ENCODE results near the gene DHRS12.

The DHRS12 gene

DNA sequence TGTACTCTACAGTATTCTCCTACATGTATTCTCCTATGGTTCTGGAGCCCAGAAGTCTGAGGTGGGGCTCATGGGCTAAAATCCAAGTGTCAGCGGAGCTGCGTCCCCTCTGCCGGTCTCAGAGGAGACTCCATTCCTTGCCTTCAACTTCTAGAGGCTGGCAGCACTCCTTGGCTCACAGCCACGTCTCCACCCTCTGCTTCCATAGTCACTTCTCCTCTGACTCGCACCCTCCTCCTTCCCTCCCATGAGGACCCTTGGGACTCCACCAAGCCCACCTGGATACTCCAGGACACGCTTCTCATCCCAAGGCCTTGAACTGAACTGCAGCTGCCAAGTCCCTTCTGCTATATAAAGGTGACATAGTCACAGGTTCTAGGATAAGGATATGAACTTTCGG, 27.8 kb downstream of the DHRS12 start:
- Histone ChIP-seq H3K9ac (no peak overlapping the region), H4K20me1 (no peaks in the 10 kb centered on the region), H3K4me1 (0 out of 2 replicates have a peak, but pooled peaks cover 5% of the 10 kb centered on the region), H3K4me2 (no peak overlapping the region), H3K27ac (no peak overlapping the region), H3K27me3 (no peaks in the 10 kb centered on the region), H3K4me3 (no peak overlapping the region), H3K9me3 (no peaks in the 10 kb centered on the region), H3K36me3 (no peaks in the 10 kb centered on the region)
- no peak for TF ChIP-seq Cebpa-rat (IDR thresholded peaks at IDR 0.05)

DNA sequence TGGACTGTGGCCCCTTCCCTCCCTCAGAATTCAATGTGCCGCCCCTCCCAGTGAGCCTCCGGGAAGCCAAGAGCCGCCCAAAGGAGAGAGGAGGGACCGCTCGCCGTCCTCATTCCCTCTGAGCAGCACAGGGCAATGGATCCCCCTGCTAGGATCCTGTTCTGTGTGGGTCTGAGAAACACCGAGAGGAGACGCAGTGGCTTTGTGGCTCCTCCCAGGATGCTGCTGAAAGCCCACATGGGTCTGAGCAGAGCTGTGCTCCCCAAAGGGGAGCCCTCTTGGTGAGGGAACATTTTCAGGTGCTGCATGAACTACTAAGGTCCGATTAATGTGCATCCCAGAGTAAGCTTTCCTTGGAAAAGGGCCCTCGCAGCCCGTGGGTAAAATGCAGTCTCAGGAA, 30.4 kb downstream of the DHRS12 start:
- H3K9ac ChIP-seq = no peak overlapping the region
- no peak overlapping the region for H3K27ac ChIP-seq
- H3K36me3 ChIP-seq = no peaks in the 10 kb centered on the region
- no peaks in the 10 kb centered on the region for H3K9me3 ChIP-seq
- no peak overlapping the region for H3K4me2 ChIP-seq
- TF ChIP-seq Cebpa-rat (IDR thresholded peaks at IDR 0.05) = no peak
- no peaks in the 10 kb centered on the region for H3K4me1 ChIP-seq
- no peaks in the 10 kb centered on the region for H4K20me1 ChIP-seq
- H3K4me3 ChIP-seq = no peak overlapping the region
- H3K27me3 ChIP-seq = no peaks in the 10 kb centered on the region

DNA sequence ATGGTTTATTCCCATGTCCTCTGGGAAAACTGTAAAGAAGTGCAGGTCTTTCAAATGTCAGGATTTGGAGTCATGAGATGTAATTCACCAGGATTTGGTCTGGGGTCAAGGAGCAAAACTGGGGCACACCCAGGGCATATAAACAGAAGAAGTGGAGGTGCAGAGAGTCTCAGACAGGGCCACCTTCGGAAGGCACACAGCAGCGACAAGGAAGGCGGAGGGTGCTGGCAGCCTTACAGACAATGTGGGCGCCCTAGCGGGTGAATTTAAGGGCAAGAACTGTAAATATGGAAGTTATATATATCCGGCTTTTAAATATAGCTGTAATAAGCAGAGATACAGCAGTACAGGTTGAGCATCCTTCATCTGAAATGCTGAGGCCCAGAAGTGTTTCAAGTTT, 31.2 kb downstream of the DHRS12 start:
- TF ChIP-seq Cebpa-rat (IDR thresholded peaks at IDR 0.05) = no peak
- no peaks in the 10 kb centered on the region for H4K20me1 ChIP-seq
- no peak overlapping the region for H3K4me2 ChIP-seq
- no peaks in the 10 kb centered on the region for H3K4me1 ChIP-seq
- H3K4me3 ChIP-seq = no peak overlapping the region
- no peak overlapping the region for H3K27ac ChIP-seq
- H3K9me3 ChIP-seq = no peaks in the 10 kb centered on the region
- no peaks in the 10 kb centered on the region for H3K36me3 ChIP-seq
- no peaks in the 10 kb centered on the region for H3K27me3 ChIP-seq
- H3K9ac ChIP-seq = no peak overlapping the region

DNA sequence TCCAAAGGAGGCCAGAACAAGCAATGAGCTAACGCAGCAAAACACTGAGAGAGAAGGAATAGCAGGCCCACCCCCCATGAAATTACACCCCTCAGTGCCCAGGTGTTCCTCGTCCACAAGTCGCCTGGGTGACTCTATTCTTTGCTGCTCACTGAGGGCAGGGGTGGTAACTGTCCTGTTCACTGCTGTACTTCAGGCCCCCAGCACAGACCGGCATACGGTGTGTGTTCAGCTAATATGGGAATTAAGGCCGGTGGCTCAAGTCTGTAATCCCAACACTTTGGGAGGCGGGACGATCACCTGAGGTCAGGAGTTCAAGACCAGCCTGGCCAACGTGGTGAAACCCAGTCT, 31.9 kb downstream of the DHRS12 start:
- Histone ChIP-seq H3K27ac (no peak overlapping the region), H3K36me3 (peaks cover 4% of the 10 kb centered on the region; the same call in 1 of the 2 replicates), H3K9ac (no peak overlapping the region), H3K27me3 (no peaks in the 10 kb centered on the region), H4K20me1 (no peaks in the 10 kb centered on the region), H3K4me2 (no peak overlapping the region), H3K4me1 (no peaks in the 10 kb centered on the region), H3K9me3 (no peaks in the 10 kb centered on the region), H3K4me3 (no peak overlapping the region)
- TF ChIP-seq Cebpa-rat (IDR thresholded peaks at IDR 0.05) = no peak

DNA sequence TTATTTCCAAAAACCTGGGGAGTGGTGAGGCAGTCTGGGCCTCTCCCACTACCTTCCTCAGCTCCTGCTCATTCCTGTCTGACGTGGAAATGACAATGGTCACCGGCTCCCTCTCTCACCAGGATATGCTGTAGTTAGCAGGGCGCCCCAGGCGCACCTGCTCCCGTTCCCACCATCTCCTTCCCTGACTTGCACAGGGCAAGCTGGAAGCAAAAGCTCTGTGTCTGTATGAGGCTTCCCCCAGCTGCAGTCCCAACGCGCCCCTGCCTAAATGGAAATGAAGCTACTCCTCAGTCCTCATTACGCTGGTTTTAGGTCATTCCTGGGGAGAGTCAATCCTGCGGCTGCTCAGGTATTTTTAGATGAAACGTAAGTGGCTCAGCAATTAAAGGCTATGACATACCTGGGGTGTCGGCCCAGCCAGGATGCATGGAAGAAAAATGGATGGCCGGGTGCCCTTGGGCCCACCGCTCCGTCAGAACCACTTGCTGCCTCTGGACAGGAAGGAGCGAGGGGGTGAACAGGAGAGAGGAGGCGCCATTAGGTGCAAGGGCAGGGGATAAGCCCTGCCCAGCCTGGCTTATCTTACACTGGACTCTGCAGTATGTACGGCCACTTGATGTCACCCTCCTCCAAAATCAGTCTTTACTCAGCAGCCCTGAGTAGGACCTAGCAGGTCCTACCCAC, 32.4 kb downstream of the DHRS12 start:
- Histone ChIP-seq H3K4me2 (no peak overlapping the region), H3K9me3 (no peaks in the 10 kb centered on the region), H3K9ac (no peak overlapping the region), H3K4me3 (no peak overlapping the region), H3K27ac (no peak overlapping the region), H3K27me3 (no peaks in the 10 kb centered on the region), H3K36me3 (peaks cover 9% of the 10 kb centered on the region; the same call in 1 of the 2 replicates), H3K4me1 (no peaks in the 10 kb centered on the region), H4K20me1 (no peaks in the 10 kb centered on the region)
- no peak for TF ChIP-seq Cebpa-rat (IDR thresholded peaks at IDR 0.05)

DNA sequence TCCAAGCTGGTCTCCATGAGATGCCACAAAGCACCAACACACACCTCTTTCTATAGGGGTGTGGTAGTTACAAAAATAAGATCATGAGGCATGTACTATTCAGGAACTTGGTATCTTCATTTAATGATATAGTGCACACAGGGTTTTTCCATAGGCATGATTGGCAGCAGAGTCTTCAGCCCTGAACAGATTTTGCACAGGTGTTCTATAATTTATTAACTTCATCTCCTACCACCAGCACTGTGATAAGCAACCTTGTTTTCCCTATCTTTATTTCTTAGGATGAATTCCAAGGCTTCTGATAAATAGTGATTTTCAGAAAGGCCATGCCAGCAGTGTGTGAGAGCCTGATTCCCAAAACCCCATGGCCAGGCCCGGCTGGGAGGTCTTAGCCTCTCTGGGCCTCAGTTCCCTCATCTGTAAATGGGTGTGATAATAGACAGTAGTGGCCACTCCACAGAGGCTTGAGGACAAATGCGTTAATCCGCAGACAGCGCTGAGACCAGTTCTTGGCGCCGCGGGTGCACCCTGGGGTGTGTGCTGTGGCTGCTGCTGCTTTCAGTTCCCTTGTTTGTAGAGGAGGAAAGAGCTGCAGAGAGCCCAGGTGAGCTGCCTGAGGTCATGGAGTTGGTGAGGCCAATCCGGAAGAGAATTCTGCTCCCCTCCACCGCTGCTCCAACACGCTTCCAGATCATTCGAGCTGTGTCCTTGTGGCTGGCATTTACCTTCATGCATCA, 33.1 kb downstream of the DHRS12 start:
- no peak overlapping the region for H3K27ac ChIP-seq
- H3K9ac ChIP-seq = no peak overlapping the region
- H3K4me2 ChIP-seq = no peak overlapping the region
- H3K4me3 ChIP-seq = no peak overlapping the region
- no peaks in the 10 kb centered on the region for H3K9me3 ChIP-seq
- no peaks in the 10 kb centered on the region for H3K27me3 ChIP-seq
- H3K4me1 ChIP-seq = no peaks in the 10 kb centered on the region
- no peaks in the 10 kb centered on the region for H4K20me1 ChIP-seq
- TF ChIP-seq Cebpa-rat (IDR thresholded peaks at IDR 0.05) = no peak
- H3K36me3 ChIP-seq = peaks cover 14% of the 10 kb centered on the region

DNA sequence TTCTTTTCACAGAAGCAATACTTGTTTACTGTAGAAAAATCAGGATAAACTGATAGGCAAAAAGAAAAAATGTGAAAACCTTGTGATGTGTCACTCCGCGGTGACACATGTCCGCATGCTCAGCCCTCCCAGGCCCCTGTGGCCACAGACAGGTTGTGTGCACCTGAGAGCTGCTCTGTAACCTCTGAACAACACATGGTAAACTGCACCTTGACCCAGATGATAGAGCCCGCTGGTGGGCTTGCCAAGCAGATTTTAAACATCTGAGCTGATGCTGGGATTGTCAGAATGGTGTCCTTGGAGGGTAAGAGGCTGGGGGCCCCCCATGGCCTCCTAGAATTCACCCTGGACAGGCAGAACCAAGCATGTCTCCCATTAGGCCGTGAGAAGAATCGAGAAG, 33.8 kb downstream of the DHRS12 start:
- Histone ChIP-seq H3K27ac (no peak overlapping the region), H3K27me3 (no peaks in the 10 kb centered on the region), H3K4me3 (no peak overlapping the region), H3K9me3 (no peaks in the 10 kb centered on the region), H3K4me1 (no peaks in the 10 kb centered on the region), H3K36me3 (peaks cover 14% of the 10 kb centered on the region), H3K9ac (no peak overlapping the region), H3K4me2 (no peak overlapping the region), H4K20me1 (no peaks in the 10 kb centered on the region)
- no peak for TF ChIP-seq Cebpa-rat (IDR thresholded peaks at IDR 0.05)

DNA sequence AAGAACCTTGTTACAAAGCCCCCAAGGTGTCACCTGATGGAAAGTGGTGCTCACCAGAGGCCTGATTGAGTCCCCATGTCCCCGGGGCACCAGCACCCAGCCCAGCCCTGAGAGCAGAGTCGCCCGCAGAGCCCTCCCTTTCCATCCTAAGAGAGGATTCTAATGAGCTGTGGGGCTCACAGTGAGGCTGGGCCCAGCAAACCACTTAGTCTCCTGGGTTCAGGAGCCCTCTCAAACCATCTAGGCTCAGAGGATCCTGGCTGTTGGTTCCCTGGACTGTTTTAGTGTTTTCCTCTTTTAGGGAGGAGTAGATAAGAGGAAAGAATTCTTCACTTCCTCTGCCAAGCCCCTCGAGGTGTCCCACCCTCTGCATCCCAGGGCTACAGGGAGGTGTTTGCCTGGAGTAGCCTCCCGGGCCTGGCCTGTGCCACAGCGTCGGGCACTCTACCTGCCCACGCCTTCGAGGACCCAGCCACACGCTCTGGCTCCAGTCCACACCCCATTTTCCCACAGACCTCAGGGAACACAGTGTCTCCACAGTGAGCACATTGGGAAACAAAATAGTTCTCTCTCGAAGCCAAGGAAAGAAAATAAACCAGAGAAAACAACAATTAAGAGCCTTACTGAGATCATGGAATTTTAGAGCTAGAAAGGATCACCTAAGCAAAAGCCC, 34.4 kb downstream of the DHRS12 start:
- no peaks in the 10 kb centered on the region for H4K20me1 ChIP-seq
- H3K4me2 ChIP-seq = no peak overlapping the region
- no peaks in the 10 kb centered on the region for H3K9me3 ChIP-seq
- H3K4me1 ChIP-seq = peaks cover 4% of the 10 kb centered on the region
- no peaks in the 10 kb centered on the region for H3K27me3 ChIP-seq
- no peak for TF ChIP-seq Cebpa-rat (IDR thresholded peaks at IDR 0.05)
- no peak overlapping the region for H3K9ac ChIP-seq
- peaks cover 14% of the 10 kb centered on the region for H3K36me3 ChIP-seq
- H3K27ac ChIP-seq = no peak overlapping the region
- no peak overlapping the region for H3K4me3 ChIP-seq

DNA sequence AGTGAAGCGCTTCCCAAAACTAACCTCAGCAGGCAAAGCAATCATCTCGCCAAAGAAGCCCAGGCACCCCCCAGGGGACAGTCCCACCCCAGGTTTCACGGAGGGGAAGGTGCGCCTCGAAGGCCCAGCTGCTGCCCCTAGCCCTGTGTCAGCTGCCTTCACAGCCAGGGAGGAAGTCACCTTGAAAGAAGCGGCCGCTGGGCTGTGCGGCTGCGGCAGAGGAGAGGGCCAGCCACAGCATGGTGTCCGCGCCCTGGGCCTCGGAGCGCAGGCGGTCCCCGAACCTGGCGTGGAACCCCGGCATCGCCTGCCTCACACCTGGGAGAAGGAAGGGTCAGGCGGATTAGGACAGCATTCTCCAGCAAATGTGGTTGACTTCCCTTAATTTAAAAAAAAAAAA, 35.0 kb downstream of the DHRS12 start:
- Histone ChIP-seq H3K9ac (no peak overlapping the region), H3K9me3 (no peaks in the 10 kb centered on the region), H3K4me3 (no peak overlapping the region), H3K27ac (no peak overlapping the region), H3K4me2 (no peak overlapping the region), H3K4me1 (peaks cover 10% of the 10 kb centered on the region), H4K20me1 (no peaks in the 10 kb centered on the region), H3K27me3 (no peaks in the 10 kb centered on the region), H3K36me3 (peaks cover 14% of the 10 kb centered on the region)
- TF ChIP-seq Cebpa-rat (IDR thresholded peaks at IDR 0.05) = no peak

DNA sequence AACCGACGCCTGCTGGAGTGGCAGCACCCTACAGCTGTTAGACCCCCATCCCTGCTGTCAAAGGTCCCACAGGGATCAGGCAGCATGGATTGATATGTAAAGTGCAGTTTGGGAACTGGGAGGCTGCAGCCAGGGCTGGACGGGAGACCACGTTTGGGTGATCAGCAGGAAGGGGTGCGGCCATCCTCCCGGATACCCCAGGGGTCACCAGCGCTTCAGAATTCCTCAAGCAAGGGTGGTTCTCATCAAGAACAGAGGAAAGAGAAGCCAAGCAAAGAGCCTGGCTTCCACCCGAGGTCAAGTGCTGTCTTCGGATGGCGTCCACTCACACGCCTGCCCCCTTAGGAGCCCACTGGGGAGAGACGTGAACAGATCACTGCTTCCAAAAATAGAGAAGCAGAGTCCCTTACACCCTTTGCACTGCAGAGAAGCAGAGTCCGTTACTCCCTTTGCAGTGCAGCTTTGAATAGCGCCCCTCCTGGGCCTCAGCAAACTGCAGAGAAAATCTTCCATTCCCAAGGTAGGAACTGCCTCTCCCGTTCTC, 35.5 kb downstream of the DHRS12 start:
- Histone ChIP-seq H3K27me3 (no peaks in the 10 kb centered on the region), H3K36me3 (peaks cover 15% of the 10 kb centered on the region), H3K4me1 (peaks cover 12% of the 10 kb centered on the region), H3K4me2 (no peak overlapping the region), H3K27ac (no peak overlapping the region), H3K9ac (no peak overlapping the region), H4K20me1 (no peaks in the 10 kb centered on the region), H3K4me3 (no peak overlapping the region), H3K9me3 (no peaks in the 10 kb centered on the region)
- no peak for TF ChIP-seq Cebpa-rat (IDR thresholded peaks at IDR 0.05)

Data from BLaER1 (cell line).